IMR-90 (cell line): ENCODE results near the gene PRAMEF9. TPM values are rescaled to one million over a fixed set of nuclear protein-coding genes. Genes with fewer than 3 reads are reported as not detected.

Experiments used
- ATAC-seq: fragments of 200-7000 bp; cut with Tn5 transposase; 2 replicates; pipeline ENCODE4 v1.9.1; 2020; ENCODE audit warnings: low read depth, mild to moderate bottlenecking, moderate library complexity
- BruUV-seq: library from RNA; stranded (reverse); fragments of 400-500 nt; replicated peaks from 2 replicates; lab custom pipeline; 2021; lab: Mats Ljungman, UMichigan
- CTCF ChIA-PET: fragments of 300-600 bp; formaldehyde crosslinking; extraction: SDS; loops from one replicate; lab custom pipeline; 2021; ENCODE audit warnings: antibody characterized with exemption; lab: Yijun Ruan, JAX
- POLR2A ChIA-PET: fragments of 300-600 bp; sonication (Branson Sonifier 250); formaldehyde crosslinking; loops from one replicate; lab custom pipeline; 2022; ENCODE audit warnings: antibody characterized with exemption; ENCODE audit not compliant: unreplicated experiment; lab: Charles Lee
- DNase-seq: peaks from one replicate; pipeline ENCODE4 v3.0.0; 2013
- H2AFZ ChIP-seq: replicated peaks from 2 replicates; pipeline ENCODE3; 2013; ENCODE audit warnings: low read length, mild to moderate bottlenecking; ENCODE audit not compliant: poor library complexity
- H2AK5ac ChIP-seq: 2 replicates; pipeline ENCODE4 v1.6.1; 2013; ENCODE audit warnings: low read depth, low read length, inconsistent platforms
- H2AK9ac ChIP-seq: replicated peaks from 2 replicates; pipeline ENCODE3; 2013; ENCODE audit warnings: mild to moderate bottlenecking, low read depth, low read length, moderate library complexity; ENCODE audit not compliant: poor library complexity
- H2BK120ac ChIP-seq: 2 replicates; pipeline ENCODE4 v1.6.1; 2013; ENCODE audit warnings: low read depth, low read length, inconsistent platforms
- H2BK15ac ChIP-seq: 3 replicates; pipeline ENCODE4 v1.6.1; 2013; ENCODE audit warnings: low read depth, low read length, inconsistent platforms
- H2BK20ac ChIP-seq: 2 replicates; pipeline ENCODE4 v1.6.1; 2013; ENCODE audit warnings: low read depth, mild to moderate bottlenecking, inconsistent platforms, low read length, moderate library complexity
- H2BK5ac ChIP-seq: 2 replicates; pipeline ENCODE4 v1.6.1; 2013; ENCODE audit warnings: mild to moderate bottlenecking, low read depth, low read length, inconsistent platforms; ENCODE audit not compliant: poor library complexity, severe bottlenecking
- H3K14ac ChIP-seq: replicated peaks from 2 replicates; pipeline ENCODE4 v1.6.1; 2013; ENCODE audit warnings: low read depth, low read length, inconsistent platforms
- H3K18ac ChIP-seq: 2 replicates; pipeline ENCODE4 v1.6.1; 2013; ENCODE audit warnings: low read depth, low read length, control low read depth
- H3K23ac ChIP-seq: 2 replicates; pipeline ENCODE4 v1.6.1; 2013; ENCODE audit warnings: low read depth, low read length, inconsistent platforms
- H3K27ac ChIP-seq: 2 replicates; pipeline ENCODE4 v1.5.1; 2013; ENCODE audit warnings: mild to moderate bottlenecking, control low read depth, low read length; ENCODE audit not compliant: insufficient read depth
- H3K27me3 ChIP-seq: 2 replicates; pipeline ENCODE4 v1.6.1; 2013; ENCODE audit warnings: low read length; ENCODE audit not compliant: control insufficient read depth, insufficient read depth
- H3K36me3 ChIP-seq: 2 replicates; pipeline ENCODE4 v1.6.1; 2013; ENCODE audit warnings: low read length, mixed read lengths; ENCODE audit not compliant: control insufficient read depth, insufficient read depth
- H3K4ac ChIP-seq: 2 replicates; pipeline ENCODE4 v1.6.1; 2013; ENCODE audit warnings: low read depth, low read length, inconsistent platforms
- H3K4me1 ChIP-seq: 2 replicates; pipeline ENCODE4 v1.6.1; 2013; ENCODE audit warnings: low read length, mixed read lengths; ENCODE audit not compliant: control insufficient read depth, insufficient read depth
- H3K4me2 ChIP-seq: 2 replicates; pipeline ENCODE4 v1.6.1; 2013; ENCODE audit warnings: low read depth, mild to moderate bottlenecking, control low read depth, low read length, moderate library complexity
- H3K4me3 ChIP-seq: 2 replicates; pipeline ENCODE4 v1.5.1; 2013; ENCODE audit warnings: low read depth, mild to moderate bottlenecking, control low read depth, low read length, moderate library complexity; ENCODE audit not compliant: insufficient read depth
- H3K56ac ChIP-seq: 2 replicates; pipeline ENCODE4 v1.6.1; 2013; ENCODE audit warnings: low read length, inconsistent platforms; ENCODE audit not compliant: insufficient read depth; ENCODE audit errors: extremely low read depth
- H3K79me1 ChIP-seq, 2 experiments: 2 replicates each; pipeline ENCODE4 v1.6.1; 2013; ENCODE audit warnings: low read length in 2 of 2, inconsistent platforms in 1 of 2, low read depth in 1 of 2
- H3K9ac ChIP-seq: 2 replicates; pipeline ENCODE4 v1.6.1; 2013; ENCODE audit warnings: low read depth, low read length, control low read depth
- H3K9me1 ChIP-seq: 2 replicates; pipeline ENCODE4 v1.6.1; 2013; ENCODE audit warnings: low read length, inconsistent platforms; ENCODE audit not compliant: insufficient read depth
- H3K9me3 ChIP-seq: 2 replicates; pipeline ENCODE4 v1.6.1; 2013; ENCODE audit warnings: low read length; ENCODE audit not compliant: control insufficient read depth, insufficient read depth
- H4K20me1 ChIP-seq: 2 replicates; pipeline ENCODE4 v1.6.1; 2013; ENCODE audit warnings: low read length, inconsistent platforms; ENCODE audit not compliant: insufficient read depth
- H4K5ac ChIP-seq: 2 replicates; pipeline ENCODE4 v1.6.1; 2013; ENCODE audit warnings: mild to moderate bottlenecking, low read depth, low read length, control low read depth
- H4K8ac ChIP-seq, 2 experiments: 2 replicates each; pipeline ENCODE4 v1.6.1; 2013; ENCODE audit warnings: low read depth in 2 of 2, low read length in 2 of 2, control low read depth in 1 of 2, inconsistent platforms in 1 of 2
- H4K91ac ChIP-seq: 2 replicates; pipeline ENCODE4 v1.6.1; 2013; ENCODE audit warnings: low read depth, low read length, inconsistent platforms; ENCODE audit not compliant: insufficient read depth
- BHLHE40 ChIP-seq: fragments of 150-350 bp; IDR thresholded peaks from 2 replicates; pipeline ENCODE4 v1.6.1; 2016; ENCODE audit warnings: mild to moderate bottlenecking, low read depth, low read length
- CEBPB ChIP-seq: IDR thresholded peaks from 2 replicates; pipeline ENCODE4 v1.6.1; 2012; ENCODE audit warnings: low read depth, low read length, improper control_type of control experiment
- CHD1 ChIP-seq: IDR thresholded peaks from 2 replicates; pipeline ENCODE4 v1.6.1; 2012; ENCODE audit warnings: low read depth, low read length, improper control_type of control experiment
- CTCF ChIP-seq: conservative IDR thresholded peaks from 2 replicates; pipeline ENCODE4 v1.5.1; 2012; ENCODE audit warnings: mild to moderate bottlenecking, low read depth, low read length, improper control_type of control experiment
- FOS ChIP-seq: fragments of 150-350 bp; IDR thresholded peaks from 2 replicates; pipeline ENCODE4 v1.6.1; 2016; ENCODE audit warnings: low read depth, low read length
- MAFK ChIP-seq: IDR thresholded peaks from 2 replicates; pipeline ENCODE4 v1.6.1; 2012; ENCODE audit warnings: low read depth, low read length, improper control_type of control experiment
- MAZ ChIP-seq: IDR thresholded peaks from 2 replicates; pipeline ENCODE4 v1.6.1; 2012; ENCODE audit warnings: low read depth, mild to moderate bottlenecking, low read length, improper control_type of control experiment, moderate library complexity, borderline replicate concordance
- MXI1 ChIP-seq: IDR thresholded peaks from 2 replicates; pipeline ENCODE4 v1.6.1; 2012; ENCODE audit warnings: low read depth, mild to moderate bottlenecking, low read length, moderate library complexity, borderline replicate concordance
- NFE2L2 ChIP-seq: fragments of 150-350 bp; IDR thresholded peaks from 2 replicates; pipeline ENCODE4 v1.6.1; 2016; ENCODE audit warnings: low read depth, mild to moderate bottlenecking, low read length
- POLR2A ChIP-seq: IDR thresholded peaks from 2 replicates; pipeline ENCODE4 v1.6.1; 2012; ENCODE audit warnings: mild to moderate bottlenecking, low read depth, low read length
- RAD21 ChIP-seq: IDR thresholded peaks from 2 replicates; pipeline ENCODE4 v1.6.1; 2012; ENCODE audit warnings: low read length, improper control_type of control experiment
- RCOR1 ChIP-seq: IDR thresholded peaks from 2 replicates; pipeline ENCODE4 v1.6.1; 2012; ENCODE audit warnings: mild to moderate bottlenecking, low read length, improper control_type of control experiment; ENCODE audit not compliant: insufficient replicate concordance
- RFX5 ChIP-seq: IDR thresholded peaks from 2 replicates; pipeline ENCODE4 v1.8.0; 2012; ENCODE audit warnings: low read depth, mild to moderate bottlenecking, low read length, moderate library complexity
- SMC3 ChIP-seq: fragments of 150-350 bp; IDR thresholded peaks from 2 replicates; pipeline ENCODE4 v1.6.1; 2016; ENCODE audit warnings: low read depth, mild to moderate bottlenecking, antibody characterized with exemption, low read length, moderate library complexity
- USF2 ChIP-seq: fragments of 150-350 bp; IDR thresholded peaks from 2 replicates; pipeline ENCODE4 v1.6.1; 2017; ENCODE audit warnings: mild to moderate bottlenecking, antibody characterized with exemption, low read length, low read depth
- WGBS, 2 experiments: methylation state at CpG; one replicate each; pipeline versions ENCODE4 v1.1.5 to v1.1.7; 2013; ENCODE audit warnings: missing lambda C conversion rate in 2 of 2; ENCODE audit not compliant: insufficient read length in 1 of 2; ENCODE audit errors: extremely low coverage in 2 of 2; 5-methylcytosine and 5-hydroxymethylcytosine counted together
- dilution Hi-C: fragments of 300-500 bp; cut with HindIII; formaldehyde crosslinking; loops from one replicate; pipeline ENCODE4 v1.14.3; 2018; ENCODE audit warnings: low sequenced_read_pairs; ENCODE audit not compliant: unreplicated experiment
- in situ Hi-C: fragments of 300-500 bp; cut with MboI; formaldehyde crosslinking; loops from 3 replicates; pipeline ENCODE4 v1.14.3; 2019; ENCODE audit warnings: low sequenced_read_pairs, inconsistent platforms, mixed read lengths
- intact Hi-C: fragments of 100-400 bp; cut with micrococcal nuclease; formaldehyde crosslinking; loops from 2 replicates; pipeline ENCODE4 v1.10.0; 2022
- polyA plus RNA-seq, 3 experiments: library from polyadenylated mRNA; depleted of rRNA; stranded (reverse); fragments of >200 nt; gene quantifications; 2 replicates each; pipeline ENCODE4 v1.2.3, GENCODE V29; 2012; ENCODE audit warnings: low replicate concordance in 1 of 3
- total RNA-seq: library from RNA; depleted of rRNA; stranded (reverse); fragments of >200 nt; gene quantifications from 2 replicates; pipeline ENCODE4 v1.2.3, GENCODE V29; 2012
- TF ChIP-seq, protein P1 (sequence below): fragments of 150-350 bp; IDR thresholded peaks from 2 replicates; pipeline ENCODE4 v1.6.1; 2016; ENCODE audit warnings: low read depth, mild to moderate bottlenecking, low read length, moderate library complexity, borderline replicate concordance

PRAMEF9 gene
- total and polyA plus RNA-seq, 2 of the 4 experiments (the other 2 are of a cell fraction): not detected

DNA sequence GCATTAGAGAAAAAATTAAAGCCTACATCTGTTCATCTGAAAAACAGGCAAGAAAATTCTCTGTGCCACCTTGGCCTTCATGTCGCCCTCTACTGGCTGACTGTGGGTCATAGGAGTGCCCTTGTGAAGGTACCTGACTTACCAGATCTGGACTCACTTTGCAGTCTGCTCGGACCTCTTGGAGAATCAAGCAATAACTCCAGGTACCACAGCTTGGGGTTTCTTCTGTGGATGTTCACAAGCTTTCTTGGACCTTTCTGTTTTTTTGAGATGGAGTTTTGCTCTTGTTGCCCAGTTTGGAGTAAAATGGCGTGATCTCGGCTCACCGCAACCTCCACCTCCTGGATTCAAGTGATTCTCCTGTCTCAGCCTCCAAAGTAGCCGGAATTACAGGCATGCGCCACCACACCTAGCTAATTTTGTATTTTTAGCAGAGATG lies 56.7 kb downstream of the PRAMEF9 start:
- Histone ChIP-seq H2AK9ac (no peak overlapping the region), H3K36me3 (no peaks in the 10 kb centered on the region), H3K79me1 (no peaks in the 10 kb centered on the region), H3K4me2 (no peak overlapping the region), H4K8ac (no peak overlapping the region), H3K4me3 (no peak overlapping the region), H4K20me1 (no peaks in the 10 kb centered on the region), H2AFZ (no peak overlapping the region), H2BK20ac (no peak overlapping the region), H3K4me1 (no peaks in the 10 kb centered on the region), H2AK5ac (no peak overlapping the region), H2BK120ac (no peak overlapping the region), H3K23ac (no peak overlapping the region), H2BK15ac (no peak overlapping the region), H3K27ac (no peak overlapping the region), H4K91ac (no peak overlapping the region), H3K9ac (no peak overlapping the region), H3K27me3 (no peaks in the 10 kb centered on the region), H2BK5ac (no peak overlapping the region), H4K5ac (no peak overlapping the region), H3K18ac (no peak overlapping the region), H3K14ac (no peak overlapping the region), H3K4ac (no peak overlapping the region), H3K9me3 (peaks cover 14% of the 10 kb centered on the region; the same call in 1 of the 2 replicates), H3K56ac (no peak overlapping the region), H3K9me1 (no peaks in the 10 kb centered on the region)
- dilution Hi-C loops (no loop called here), intact Hi-C loops (no loop called here), in situ Hi-C loops (no loop called here)
- no TSS peak for BruUV-seq
- no peak for DNase-seq
- TF ChIP-seq MXI1 (no peak), MAZ (no peak), SMC3 (no peak), CEBPB (no peak), USF2 (no peak), RFX5 (no peak), POLR2A (no peak), MAFK (no peak), BHLHE40 (no peak), CTCF (no peak), CHD1 (no peak), FOS (no peak), NFE2L2 (no peak), RAD21 (no peak), RCOR1 (no peak)
- TF ChIP-seq, protein P1, sequence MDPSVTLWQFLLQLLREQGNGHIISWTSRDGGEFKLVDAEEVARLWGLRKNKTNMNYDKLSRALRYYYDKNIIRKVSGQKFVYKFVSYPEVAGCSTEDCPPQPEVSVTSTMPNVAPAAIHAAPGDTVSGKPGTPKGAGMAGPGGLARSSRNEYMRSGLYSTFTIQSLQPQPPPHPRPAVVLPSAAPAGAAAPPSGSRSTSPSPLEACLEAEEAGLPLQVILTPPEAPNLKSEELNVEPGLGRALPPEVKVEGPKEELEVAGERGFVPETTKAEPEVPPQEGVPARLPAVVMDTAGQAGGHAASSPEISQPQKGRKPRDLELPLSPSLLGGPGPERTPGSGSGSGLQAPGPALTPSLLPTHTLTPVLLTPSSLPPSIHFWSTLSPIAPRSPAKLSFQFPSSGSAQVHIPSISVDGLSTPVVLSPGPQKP: no peak
- whole genome bisulfite sequencing, 2 experiments: no CpG with 5 or more reads among the region's 7 CpGs
- POLR2A ChIA-PET: no interaction called here
- CTCF ChIA-PET: no interaction called here
- no peak for ATAC-seq
